Measurements from ENCODE around the gene AQP12A. TPM values are rescaled to one million over a fixed set of nuclear protein-coding genes. Genes with fewer than 3 reads are reported as not detected.
"Not testable (repeated sequence)": the region's sequence is repeated elsewhere in the genome, so short reads cannot be mapped to it uniquely, and the experiment has no call there.

Gene AQP12A, protein sequence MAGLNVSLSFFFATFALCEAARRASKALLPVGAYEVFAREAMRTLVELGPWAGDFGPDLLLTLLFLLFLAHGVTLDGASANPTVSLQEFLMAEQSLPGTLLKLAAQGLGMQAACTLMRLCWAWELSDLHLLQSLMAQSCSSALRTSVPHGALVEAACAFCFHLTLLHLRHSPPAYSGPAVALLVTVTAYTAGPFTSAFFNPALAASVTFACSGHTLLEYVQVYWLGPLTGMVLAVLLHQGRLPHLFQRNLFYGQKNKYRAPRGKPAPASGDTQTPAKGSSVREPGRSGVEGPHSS
- not detected for total RNA-seq
- 1 to 10 TPM in 2 of 8 donors, under 1 TPM in 5, not detected in 1; 0.27 to 1.4 (median 0.86) TPM for polyA plus RNA-seq (ENCODE audit: insufficient read depth in 1 of 8, insufficient read length in 8 of 8, low replicate concordance in 1 of 8)
- long read RNA-seq, donor 1: 0 reads
- long read RNA-seq, donor 2: 0 reads
- long read RNA-seq, donor 3: 0 reads
- long read RNA-seq, donor 4: 0 reads
- long read RNA-seq, donor 5: 0 reads
- long read RNA-seq, donor 6: 0 reads
- long read RNA-seq, donor 7: 0 reads
- long read RNA-seq, donor 8: 0 reads
- long read RNA-seq, donor 9: 0 reads
- long read RNA-seq, donor 10: 0 reads
- long read RNA-seq, donor 11: 0 reads

DNA sequence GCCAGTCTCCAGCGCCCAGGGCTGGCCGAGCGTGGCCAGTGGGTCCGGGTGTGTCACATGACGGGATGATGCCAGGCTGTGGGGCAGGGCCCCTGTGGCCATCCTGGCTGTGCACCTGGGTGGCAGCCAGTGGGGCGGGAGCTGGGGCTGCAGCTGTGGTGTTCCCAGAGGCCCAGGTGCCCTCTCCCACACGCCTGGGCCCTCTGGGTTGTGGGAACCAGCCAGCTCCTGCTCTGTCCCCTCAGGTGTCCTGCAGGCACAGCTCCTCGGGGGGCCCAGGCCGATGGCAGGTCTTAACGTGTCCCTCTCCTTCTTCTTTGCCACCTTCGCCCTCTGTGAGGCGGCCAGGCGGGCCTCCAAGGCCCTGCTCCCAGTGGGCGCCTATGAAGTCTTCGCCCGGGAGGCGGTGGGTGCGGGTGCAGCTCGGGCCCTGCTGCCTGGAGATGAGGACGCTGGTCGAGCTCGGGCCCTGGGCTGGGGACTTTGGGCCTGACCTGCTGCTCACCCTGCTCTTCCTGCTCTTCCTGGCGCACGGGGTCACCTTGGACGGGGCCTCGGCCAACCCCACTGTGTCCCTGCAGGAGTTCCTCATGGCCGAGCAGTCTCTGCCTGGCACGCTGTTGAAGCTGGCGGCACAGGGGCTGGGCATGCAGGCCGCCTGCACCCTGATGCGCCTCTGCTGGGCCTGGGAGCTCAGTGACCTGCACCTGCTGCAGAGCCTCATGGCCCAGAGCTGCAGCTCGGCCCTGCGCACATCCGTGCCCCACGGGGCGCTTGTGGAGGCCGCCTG lies at the start of gene AQP12A:
AQP12A (plus strand) TSS at position 236 of the 790 bp plus-strand sequence; CDS start at position 284, 48 bp downstream.
- not testable (repeated sequence) for H3K9me3 ChIP-seq (replicated peaks; ENCODE audit: control insufficient read depth, low read depth, low read length); H3K27me3 ChIP-seq (ENCODE audit: control insufficient read depth, insufficient read depth, low read length); DNase-seq; H3K4me3 ChIP-seq (ENCODE audit: low read length); H3K4me1 ChIP-seq (ENCODE audit: control insufficient read depth, insufficient read depth, low read length); H3K36me3 ChIP-seq (ENCODE audit: control insufficient read depth, insufficient read depth, low read length); H3K27ac ChIP-seq (ENCODE audit: low read length)
- WGBS (ENCODE audit: insufficient coverage): 90% methylated on average over 18 of the region's 37 CpGs

DNA sequence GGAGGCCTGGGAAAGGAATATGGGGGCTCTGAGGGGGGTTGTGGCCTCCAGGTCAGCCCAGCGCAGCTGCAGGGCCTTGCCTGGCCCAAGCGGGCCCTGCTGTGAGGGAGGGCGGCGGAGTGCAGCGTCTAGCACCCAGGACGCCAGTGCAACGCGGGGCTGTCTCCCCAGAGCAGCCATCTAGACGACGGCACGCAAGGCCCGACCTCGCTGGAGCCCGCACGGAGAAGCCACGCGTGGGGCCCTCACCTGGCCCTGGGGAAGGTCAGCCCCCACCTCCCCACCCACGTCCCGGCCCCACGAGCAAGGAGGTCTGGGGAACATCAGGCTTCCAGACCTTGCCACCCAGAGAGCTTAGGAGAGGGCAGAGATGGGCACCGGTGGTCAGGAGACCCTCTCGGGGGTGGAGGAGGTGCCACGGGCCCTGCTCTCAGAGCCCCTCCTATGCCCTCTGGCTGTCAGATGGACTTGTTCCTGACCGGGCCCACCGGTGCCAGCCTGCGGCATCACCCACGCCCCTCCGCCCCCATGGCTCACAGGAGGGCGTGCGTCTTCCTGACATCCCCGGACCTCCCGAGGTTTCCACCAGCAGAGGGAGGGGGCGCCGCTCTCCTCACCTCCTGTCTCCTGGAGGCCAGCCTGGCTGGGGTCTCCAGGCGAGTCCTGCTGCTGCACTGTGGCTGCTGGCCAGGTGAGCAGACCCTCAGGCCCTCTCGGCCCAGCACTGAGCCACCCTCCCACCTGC lies 49.4 kb upstream of the AQP12A start:
- H3K36me3 ChIP-seq (ENCODE audit: control insufficient read depth, insufficient read depth, low read length): no peaks in the 10 kb centered on the region
- no peak overlapping the region for H3K27ac ChIP-seq (ENCODE audit: low read length)
- H3K4me3 ChIP-seq (ENCODE audit: low read length): no peak overlapping the region
- H3K9me3 ChIP-seq (replicated peaks; ENCODE audit: control insufficient read depth, low read depth, low read length): no peaks in the 10 kb centered on the region
- H3K27me3 ChIP-seq (ENCODE audit: control insufficient read depth, insufficient read depth, low read length): peaks cover 37% of the 10 kb centered on the region
- H3K4me1 ChIP-seq (ENCODE audit: control insufficient read depth, insufficient read depth, low read length): peaks cover 16% of the 10 kb centered on the region
- no peak for DNase-seq
- WGBS (ENCODE audit: insufficient coverage): 81% methylated on average over 21 of the region's 36 CpGs

DNA sequence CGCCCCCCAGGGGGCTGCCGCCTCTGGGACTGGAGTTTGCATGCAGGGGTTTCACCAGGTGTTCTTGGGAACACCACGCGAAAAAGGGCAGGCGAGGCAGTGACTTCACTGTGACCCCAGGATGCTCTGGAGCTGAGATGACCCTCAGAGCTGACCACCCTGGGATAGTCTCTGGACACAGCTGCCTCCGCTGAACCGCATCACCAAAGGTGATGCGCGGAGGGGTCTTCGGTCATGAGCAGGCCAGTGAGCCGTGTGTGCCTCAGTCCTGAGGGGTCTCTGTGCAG lies 48.9 kb upstream of the AQP12A start:
- no peaks in the 10 kb centered on the region for H3K36me3 ChIP-seq (ENCODE audit: control insufficient read depth, insufficient read depth, low read length)
- H3K4me1 ChIP-seq (ENCODE audit: control insufficient read depth, insufficient read depth, low read length): peaks cover 13% of the 10 kb centered on the region
- no peak overlapping the region for H3K4me3 ChIP-seq (ENCODE audit: low read length)
- no peak for DNase-seq
- H3K9me3 ChIP-seq (replicated peaks; ENCODE audit: control insufficient read depth, low read depth, low read length): no peaks in the 10 kb centered on the region
- peaks cover 42% of the 10 kb centered on the region for H3K27me3 ChIP-seq (ENCODE audit: control insufficient read depth, insufficient read depth, low read length)
- no peak overlapping the region for H3K27ac ChIP-seq (ENCODE audit: low read length)
- WGBS (ENCODE audit: insufficient coverage): 83% methylated on average over 11 of the region's 11 CpGs

DNA sequence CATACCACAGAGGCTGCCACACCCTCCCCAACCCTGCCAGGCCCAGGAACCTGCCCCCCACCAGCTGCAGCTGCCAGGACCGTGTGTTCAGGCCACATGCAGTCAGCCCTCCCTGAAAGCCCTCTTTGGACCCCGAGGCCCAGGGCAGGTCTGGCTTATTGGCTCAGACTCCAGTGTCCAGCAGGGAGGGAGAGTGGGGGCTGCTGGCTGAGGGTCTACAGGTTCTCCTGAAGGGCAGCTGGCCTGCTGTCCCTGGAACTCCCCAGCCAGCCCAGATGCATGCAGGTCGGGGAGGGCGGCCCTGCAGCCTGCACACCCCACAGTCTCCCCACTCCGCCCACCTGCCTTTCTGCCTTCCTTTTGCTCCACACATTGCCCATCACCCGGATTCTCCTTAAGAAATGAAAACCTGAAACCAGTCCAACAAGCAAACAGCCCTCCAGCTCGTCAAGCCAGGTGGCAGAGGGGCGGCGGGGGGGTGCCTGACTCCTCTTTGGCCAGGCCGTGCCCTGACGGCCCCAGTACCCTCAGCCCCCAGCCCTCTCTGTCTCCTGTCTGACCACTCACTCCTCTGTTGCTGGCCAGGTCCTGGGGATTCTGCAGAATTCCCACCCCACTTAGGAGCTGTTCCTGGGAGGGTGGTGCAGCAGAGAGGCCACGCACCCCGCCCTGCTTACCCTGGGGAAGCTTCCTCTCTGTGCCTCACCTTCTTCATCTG lies 48.4 kb upstream of the AQP12A start:
- H3K27me3 ChIP-seq (ENCODE audit: control insufficient read depth, insufficient read depth, low read length): peaks cover 42% of the 10 kb centered on the region
- H3K4me1 ChIP-seq (ENCODE audit: control insufficient read depth, insufficient read depth, low read length): peaks cover 9% of the 10 kb centered on the region
- no peak overlapping the region for H3K4me3 ChIP-seq (ENCODE audit: low read length)
- DNase-seq: no peak
- no peak overlapping the region for H3K27ac ChIP-seq (ENCODE audit: low read length)
- H3K9me3 ChIP-seq (replicated peaks; ENCODE audit: control insufficient read depth, low read depth, low read length): no peaks in the 10 kb centered on the region
- H3K36me3 ChIP-seq (ENCODE audit: control insufficient read depth, insufficient read depth, low read length): no peaks in the 10 kb centered on the region
- WGBS (ENCODE audit: insufficient coverage): 65% methylated on average over 10 of the region's 13 CpGs

DNA sequence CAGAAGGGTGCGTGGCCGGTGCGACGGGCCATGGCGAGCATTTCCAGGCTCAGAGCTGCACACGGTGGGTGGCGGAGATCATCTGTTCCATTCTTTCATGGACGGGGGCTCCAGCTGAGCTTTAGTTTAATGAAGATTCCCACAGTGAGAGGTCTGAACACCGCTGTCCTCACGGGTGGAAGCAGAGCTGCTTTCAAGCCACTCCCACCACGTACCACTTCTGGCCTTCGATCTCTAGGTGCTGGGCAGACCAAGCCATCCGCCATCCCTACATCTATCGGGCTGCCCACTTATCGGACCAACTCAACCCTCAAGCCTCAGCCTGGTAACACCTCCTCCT lies 47.9 kb upstream of the AQP12A start:
- Histone ChIP-seq H3K27me3 (ENCODE audit: control insufficient read depth, insufficient read depth, low read length) (peaks cover 43% of the 10 kb centered on the region), H3K36me3 (ENCODE audit: control insufficient read depth, insufficient read depth, low read length) (no peaks in the 10 kb centered on the region), H3K4me3 (ENCODE audit: low read length) (no peak overlapping the region), H3K4me1 (ENCODE audit: control insufficient read depth, insufficient read depth, low read length) (peaks cover 8% of the 10 kb centered on the region), H3K9me3 (replicated peaks; ENCODE audit: control insufficient read depth, low read depth, low read length) (no peaks in the 10 kb centered on the region), H3K27ac (ENCODE audit: low read length) (no peak overlapping the region)
- WGBS (ENCODE audit: insufficient coverage): 76% methylated on average over 15 of the region's 15 CpGs
- no peak for DNase-seq

DNA sequence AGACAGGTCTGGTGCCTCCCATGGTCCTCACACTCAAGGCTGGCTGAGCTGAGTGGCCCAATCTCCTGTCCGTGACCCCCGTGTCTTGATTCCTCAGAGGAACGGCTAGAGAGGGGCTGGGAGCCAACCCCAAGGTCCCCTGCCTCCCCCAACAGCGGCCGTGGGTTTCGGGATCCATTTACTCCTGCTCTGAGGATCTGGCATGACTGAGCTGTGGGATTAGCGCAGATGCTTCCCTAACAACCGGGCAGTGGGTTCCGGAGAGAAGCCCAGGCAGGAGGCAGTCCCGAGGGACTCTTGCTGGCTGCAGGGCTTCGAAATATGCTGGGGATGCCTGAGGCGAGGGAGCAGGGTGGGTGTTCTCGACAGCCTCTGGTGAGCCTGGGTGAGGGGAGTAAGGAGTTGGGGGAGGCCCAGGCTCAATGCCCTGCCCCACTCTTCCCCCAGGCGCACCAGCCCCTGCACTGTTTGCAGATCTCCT lies 47.5 kb upstream of the AQP12A start:
- Histone ChIP-seq H3K36me3 (ENCODE audit: control insufficient read depth, insufficient read depth, low read length) (no peaks in the 10 kb centered on the region), H3K27me3 (ENCODE audit: control insufficient read depth, insufficient read depth, low read length) (peaks cover 46% of the 10 kb centered on the region), H3K9me3 (replicated peaks; ENCODE audit: control insufficient read depth, low read depth, low read length) (no peaks in the 10 kb centered on the region), H3K4me1 (ENCODE audit: control insufficient read depth, insufficient read depth, low read length) (peaks cover 8% of the 10 kb centered on the region), H3K4me3 (ENCODE audit: low read length) (no peak overlapping the region), H3K27ac (ENCODE audit: low read length) (no peak overlapping the region)
- no peak for DNase-seq
- WGBS (ENCODE audit: insufficient coverage): 45% methylated on average over 8 of the region's 14 CpGs

DNA sequence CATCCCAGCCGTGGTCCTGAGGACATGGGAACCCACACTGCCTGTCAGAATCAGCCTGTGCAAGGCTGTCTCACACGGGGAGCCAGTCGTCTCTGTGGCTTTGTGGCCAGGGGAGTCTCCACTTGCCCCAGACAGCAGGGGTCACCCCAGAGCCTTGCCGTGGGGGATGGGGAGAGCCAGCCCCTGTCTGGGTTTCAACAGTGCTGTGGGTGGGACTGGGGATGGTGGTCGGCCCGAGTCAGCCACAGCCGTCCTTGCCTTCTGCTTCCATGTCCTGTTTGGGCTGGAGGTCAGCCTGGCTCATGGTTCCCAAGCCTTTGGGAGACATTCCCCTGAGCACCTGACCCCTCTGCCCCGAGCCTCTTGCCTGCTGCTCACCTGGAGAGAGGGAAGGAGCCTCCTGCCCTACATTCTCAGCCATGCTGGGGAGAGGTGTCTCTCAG lies 46.8 kb upstream of the AQP12A start:
- DNase-seq: no peak
- Histone ChIP-seq H3K36me3 (ENCODE audit: control insufficient read depth, insufficient read depth, low read length) (no peaks in the 10 kb centered on the region), H3K4me1 (ENCODE audit: control insufficient read depth, insufficient read depth, low read length) (peaks cover 8% of the 10 kb centered on the region), H3K27ac (ENCODE audit: low read length) (no peak overlapping the region), H3K9me3 (replicated peaks; ENCODE audit: control insufficient read depth, low read depth, low read length) (no peaks in the 10 kb centered on the region), H3K27me3 (ENCODE audit: control insufficient read depth, insufficient read depth, low read length) (peaks cover 48% of the 10 kb centered on the region), H3K4me3 (ENCODE audit: low read length) (no peak overlapping the region)
- 76% methylated on average over 6 of the region's 8 CpGs for WGBS (ENCODE audit: insufficient coverage)

DNA sequence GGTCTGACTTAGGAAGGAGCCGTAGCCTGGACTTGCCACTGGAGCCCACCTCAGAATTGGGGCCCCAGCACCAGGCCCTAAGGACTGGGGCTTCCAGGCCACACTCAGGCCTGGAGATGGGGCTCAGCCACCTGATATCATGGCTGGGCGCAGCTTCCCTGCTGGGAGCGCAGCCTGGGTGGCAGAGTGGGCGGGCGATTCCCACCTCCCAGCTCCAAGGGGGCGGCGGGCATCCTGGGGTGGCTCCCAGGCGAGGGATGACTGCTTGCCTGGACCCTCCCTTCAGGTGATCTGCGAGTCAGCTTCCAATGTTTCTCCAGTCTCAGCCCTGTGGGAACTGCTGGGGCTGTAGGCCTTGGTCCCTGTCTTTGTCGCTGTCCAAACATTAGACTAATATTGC lies 46.3 kb upstream of the AQP12A start:
- Histone ChIP-seq H3K4me1 (ENCODE audit: control insufficient read depth, insufficient read depth, low read length) (peaks cover 8% of the 10 kb centered on the region), H3K36me3 (ENCODE audit: control insufficient read depth, insufficient read depth, low read length) (no peaks in the 10 kb centered on the region), H3K27me3 (ENCODE audit: control insufficient read depth, insufficient read depth, low read length) (peaks cover 51% of the 10 kb centered on the region), H3K27ac (ENCODE audit: low read length) (no peak overlapping the region), H3K9me3 (replicated peaks; ENCODE audit: control insufficient read depth, low read depth, low read length) (no peaks in the 10 kb centered on the region), H3K4me3 (ENCODE audit: low read length) (no peak overlapping the region)
- 80% methylated on average over 9 of the region's 10 CpGs for WGBS (ENCODE audit: insufficient coverage)
- no peak for DNase-seq

DNA sequence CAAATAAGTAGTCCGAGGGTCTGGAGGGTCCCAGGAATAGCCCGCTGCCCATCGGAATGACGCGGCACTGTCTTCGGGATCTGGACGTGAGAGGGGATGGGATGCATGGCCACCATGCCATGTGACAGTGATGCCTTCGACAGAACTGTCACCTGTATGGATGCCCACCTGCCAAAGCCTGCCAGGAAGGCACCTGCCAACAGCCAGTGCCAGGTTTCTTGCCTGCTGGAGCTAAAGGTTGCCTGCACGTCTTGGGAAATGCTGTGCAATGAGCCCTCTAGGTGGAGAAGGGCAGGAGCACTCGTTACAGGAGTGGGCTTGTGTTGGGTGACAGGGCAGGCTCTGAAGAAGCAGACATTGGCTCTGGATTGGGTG lies 45.9 kb upstream of the AQP12A start:
- Histone ChIP-seq H3K9me3 (replicated peaks; ENCODE audit: control insufficient read depth, low read depth, low read length) (no peaks in the 10 kb centered on the region), H3K27me3 (ENCODE audit: control insufficient read depth, insufficient read depth, low read length) (peaks cover 54% of the 10 kb centered on the region), H3K4me3 (ENCODE audit: low read length) (no peak overlapping the region), H3K36me3 (ENCODE audit: control insufficient read depth, insufficient read depth, low read length) (no peaks in the 10 kb centered on the region), H3K27ac (ENCODE audit: low read length) (no peak overlapping the region), H3K4me1 (ENCODE audit: control insufficient read depth, insufficient read depth, low read length) (peaks cover 8% of the 10 kb centered on the region)
- 88% methylated on average over 10 of the region's 10 CpGs for WGBS (ENCODE audit: insufficient coverage)
- no peak for DNase-seq

Measured in muscle of leg (tissue), 16 donors.